Mesenchymal stem cell (in vitro differentiated cells and primary cell): ENCODE results near the gene NSL1.

ENCODE experiments used
- DNase-seq: peaks from one replicate; pipeline ENCODE4 v3.0.0-alpha.2; 2013
- H2AFZ ChIP-seq: one replicate; pipeline ENCODE4 v1.6.1; 2013; ENCODE audit warnings: low read depth, mild to moderate bottlenecking, control low read depth, inconsistent platforms, low read length, moderate library complexity
- H2AK5ac ChIP-seq: 2 replicates; pipeline ENCODE4 v1.6.1; 2013; ENCODE audit warnings: low read length, moderate library complexity, mild to moderate bottlenecking, inconsistent platforms; ENCODE audit not compliant: severe bottlenecking
- H2BK120ac ChIP-seq: one replicate; pipeline ENCODE4 v1.6.1; 2013; ENCODE audit warnings: low read depth, mild to moderate bottlenecking, inconsistent platforms, low read length, moderate library complexity
- H2BK12ac ChIP-seq, 2 experiments: one replicate each; pipeline ENCODE4 v1.6.1; 2013; ENCODE audit warnings: inconsistent platforms in 2 of 2, low read length in 2 of 2, mild to moderate bottlenecking in 2 of 2, moderate library complexity in 2 of 2, control low read depth in 1 of 2
- H2BK15ac ChIP-seq: one replicate; pipeline ENCODE4 v1.6.1; 2013; ENCODE audit warnings: mild to moderate bottlenecking, low read depth, inconsistent platforms; ENCODE audit not compliant: poor library complexity, severe bottlenecking
- H2BK5ac ChIP-seq: 2 replicates; pipeline ENCODE4 v1.6.1; 2013; ENCODE audit warnings: low read depth, mild to moderate bottlenecking, low read length, control low read depth, inconsistent platforms; ENCODE audit not compliant: poor library complexity, severe bottlenecking
- H3K14ac ChIP-seq, 2 experiments: one replicate each; pipeline ENCODE4 v1.6.1; 2013; ENCODE audit warnings: inconsistent platforms in 2 of 2, low read length in 2 of 2, control low read depth in 1 of 2, mild to moderate bottlenecking in 1 of 2, moderate library complexity in 1 of 2
- H3K18ac ChIP-seq, 2 experiments: one replicate each; pipeline ENCODE4 v1.6.1; 2013; ENCODE audit warnings: inconsistent platforms in 2 of 2, low read length in 2 of 2, control low read depth in 1 of 2, low read depth in 1 of 2, mild to moderate bottlenecking in 1 of 2
- H3K23ac ChIP-seq, 2 experiments: one replicate each; pipeline ENCODE4 v1.6.1; 2013; ENCODE audit warnings: inconsistent platforms in 2 of 2, low read length in 2 of 2, mild to moderate bottlenecking in 2 of 2, moderate library complexity in 2 of 2, control low read depth in 1 of 2
- H3K27ac ChIP-seq: 2 replicates; pipeline ENCODE4 v1.5.1; 2013; ENCODE audit warnings: mild to moderate bottlenecking, moderate library complexity, low read length, control low read depth, inconsistent platforms; ENCODE audit not compliant: poor library complexity, severe bottlenecking
- H3K27me3 ChIP-seq, 2 experiments: 2 replicates each; pipeline versions ENCODE4 v1.6.1 to v1.7.0; 2013; ENCODE audit warnings: low read length in 2 of 2, mild to moderate bottlenecking in 2 of 2, moderate library complexity in 2 of 2, control low read depth in 1 of 2, inconsistent platforms in 1 of 2; ENCODE audit not compliant: control insufficient read depth in 1 of 2, insufficient read depth in 1 of 2
- H3K36me3 ChIP-seq, 2 experiments: 2 replicates each; pipeline versions ENCODE4 v1.6.1 to v1.7.0; 2013; ENCODE audit warnings: low read length in 2 of 2, control low read depth in 1 of 2, inconsistent platforms in 1 of 2, low read depth in 1 of 2, mild to moderate bottlenecking in 1 of 2; ENCODE audit not compliant: insufficient read depth in 2 of 2, control insufficient read depth in 1 of 2
- H3K4ac ChIP-seq, 2 experiments: one replicate each; pipeline ENCODE4 v1.6.1; 2013; ENCODE audit warnings: inconsistent platforms in 2 of 2, low read length in 2 of 2, mild to moderate bottlenecking in 2 of 2, moderate library complexity in 2 of 2, control low read depth in 1 of 2, low read depth in 1 of 2
- H3K4me1 ChIP-seq: 2 replicates; pipeline ENCODE4 v1.6.1; 2013; ENCODE audit warnings: low read depth, low read length, control low read depth; ENCODE audit not compliant: control insufficient read depth, insufficient read depth
- H3K4me2 ChIP-seq: 2 replicates; pipeline ENCODE4 v1.6.1; 2013; ENCODE audit warnings: low read length, mild to moderate bottlenecking, inconsistent platforms; ENCODE audit not compliant: poor library complexity, severe bottlenecking
- H3K4me3 ChIP-seq, 2 experiments: 2 replicates each; pipeline versions ENCODE4 v1.5.1 to v1.7.0; 2013; ENCODE audit warnings: low read length in 2 of 2, mild to moderate bottlenecking in 2 of 2, control low read depth in 1 of 2, low read depth in 1 of 2; ENCODE audit not compliant: insufficient read depth in 1 of 2
- H3K79me1 ChIP-seq: replicated peaks from 2 replicates; pipeline ENCODE4 v1.6.1; 2013; ENCODE audit warnings: mild to moderate bottlenecking, control low read depth, low read length, inconsistent platforms; ENCODE audit not compliant: poor library complexity, severe bottlenecking
- H3K9ac ChIP-seq: 2 replicates; pipeline ENCODE4 v1.7.0; 2013; ENCODE audit warnings: mild to moderate bottlenecking, low read length, moderate library complexity
- H3K9me3 ChIP-seq: 2 replicates; pipeline ENCODE4 v1.7.0; 2013; ENCODE audit warnings: mild to moderate bottlenecking, low read length; ENCODE audit not compliant: control insufficient read depth
- H4K8ac ChIP-seq: one replicate; pipeline ENCODE4 v1.6.1; 2013; ENCODE audit warnings: inconsistent platforms, mild to moderate bottlenecking, low read length, moderate library complexity
- H4K91ac ChIP-seq: one replicate; pipeline ENCODE4 v1.6.1; 2013; ENCODE audit warnings: mild to moderate bottlenecking, low read length, inconsistent platforms
- WGBS: methylation state at CpG from one replicate; pipeline ENCODE4 v1.1.7; 2013; ENCODE audit warnings: mixed read lengths; 5-methylcytosine and 5-hydroxymethylcytosine counted together

The NSL1 gene

DNA sequence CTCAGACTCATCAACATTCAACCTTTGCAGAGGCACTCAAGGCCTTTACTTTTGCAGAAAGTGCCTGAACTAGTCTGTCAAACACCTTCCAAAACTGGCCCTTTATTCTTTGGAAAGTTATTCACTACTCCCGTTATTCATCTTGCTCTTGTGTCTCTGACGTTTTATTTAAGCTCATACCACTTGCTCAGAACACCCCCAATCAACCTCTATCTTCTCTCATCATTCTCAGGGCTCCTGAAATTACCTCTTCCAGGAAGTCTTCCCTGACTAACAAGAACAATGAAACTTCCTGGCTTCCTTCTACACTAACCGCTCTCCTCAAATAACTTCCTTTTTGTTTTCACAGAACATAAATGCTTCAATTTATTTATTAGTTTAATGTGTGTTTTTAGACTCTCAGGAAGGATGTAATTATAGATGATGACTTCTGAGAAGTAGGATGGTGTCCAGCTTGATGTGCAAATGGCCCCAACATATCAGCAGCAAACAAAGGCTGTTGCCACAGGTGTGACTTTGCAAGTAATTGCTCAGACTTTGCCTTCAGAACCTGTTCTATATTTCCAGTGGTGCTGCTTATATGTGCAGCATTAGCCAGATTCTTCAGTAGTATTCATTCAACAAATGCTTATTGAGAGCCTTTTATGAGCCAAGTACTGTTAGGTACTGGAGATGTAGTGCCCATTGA, 69.2 kb downstream of the NSL1 start:
- no peak overlapping the region for H2BK12ac ChIP-seq
- peaks cover 6% of the 10 kb centered on the region for H3K4me1 ChIP-seq
- no peak overlapping the region for H2AFZ ChIP-seq
- H3K4me2 ChIP-seq = no peak overlapping the region
- no peak overlapping the region for H3K4ac ChIP-seq
- no peak overlapping the region for H3K27ac ChIP-seq
- H3K36me3 ChIP-seq = no peaks in the 10 kb centered on the region
- H2BK15ac ChIP-seq = no peak overlapping the region
- no peak overlapping the region for H3K9ac ChIP-seq
- no peak overlapping the region for H3K23ac ChIP-seq
- no peak for DNase-seq
- no peak overlapping the region for H4K8ac ChIP-seq
- H4K91ac ChIP-seq = no peak overlapping the region
- H2BK120ac ChIP-seq = no peak overlapping the region
- no peak overlapping the region for H3K14ac ChIP-seq
- H3K9me3 ChIP-seq = no peaks in the 10 kb centered on the region
- no peak overlapping the region for H2AK5ac ChIP-seq
- peak overlapping the region in 1 of 2 experiments; percentile 48 for H3K18ac ChIP-seq
- H3K4me3 ChIP-seq = no peak overlapping the region
- H3K79me1 ChIP-seq = no peaks in the 10 kb centered on the region
- no peak overlapping the region for H2BK5ac ChIP-seq
- no peaks in the 10 kb centered on the region for H3K27me3 ChIP-seq
- 93% methylated on average over 2 of the region's 3 CpGs for WGBS

DNA sequence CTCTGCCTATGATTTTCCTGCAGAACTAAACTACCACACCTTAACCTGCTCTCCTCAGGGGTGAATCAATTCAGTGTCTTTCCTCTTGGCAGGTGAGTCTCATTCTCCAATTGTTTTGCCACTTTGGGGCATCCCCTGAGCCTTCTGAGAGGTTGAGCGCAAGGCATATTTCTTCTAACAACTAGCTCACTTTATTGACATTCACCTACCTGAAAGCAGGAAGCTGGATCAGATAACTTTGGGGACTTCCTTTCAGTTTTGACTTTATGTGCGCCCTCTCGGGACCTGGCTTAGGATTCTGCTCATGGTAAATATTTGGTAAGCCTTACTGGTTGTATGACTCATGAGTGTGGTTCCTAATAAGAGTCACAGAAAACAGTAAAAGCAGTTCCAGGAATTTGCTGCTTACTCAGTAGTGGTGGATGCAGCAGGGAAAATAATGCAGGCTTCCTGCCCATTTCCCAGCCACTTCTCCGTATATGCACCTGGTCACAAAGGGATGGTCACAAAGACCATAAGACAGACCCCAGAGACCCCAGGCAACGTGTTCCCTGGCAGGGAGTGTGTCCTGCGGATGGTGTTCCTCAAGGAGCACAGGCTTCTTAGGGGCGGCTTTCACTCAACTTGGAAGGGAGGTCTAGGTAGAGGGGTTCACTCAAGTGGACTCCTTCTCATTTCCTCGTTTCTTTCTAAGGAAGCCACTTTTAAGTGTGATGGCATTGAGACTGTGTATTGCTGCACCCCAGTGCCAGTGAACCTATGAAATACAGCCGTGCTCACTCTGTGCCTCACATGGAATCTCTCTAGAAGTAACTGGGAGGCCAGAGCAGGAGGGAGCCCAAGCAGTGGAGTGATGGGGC, 70.0 kb downstream of the NSL1 start:
- Histone ChIP-seq H3K4ac (peak overlapping the region in 1 of 2 experiments; percentile 7), H2AFZ (no peak overlapping the region), H2AK5ac (peak overlapping the region; percentile 31), H3K9ac (no peak overlapping the region), H2BK15ac (no peak overlapping the region), H3K27me3 (no peaks in the 10 kb centered on the region), H3K9me3 (no peaks in the 10 kb centered on the region), H3K36me3 (no peaks in the 10 kb centered on the region), H3K23ac (no peak overlapping the region), H4K91ac (no peak overlapping the region), H3K14ac (no peak overlapping the region), H3K27ac (peak overlapping the region; percentile 1), H4K8ac (no peak overlapping the region), H2BK120ac (no peak overlapping the region), H3K4me1 (peaks cover 5% of the 10 kb centered on the region), H2BK5ac (peak overlapping the region; percentile 22), H3K4me2 (no peak overlapping the region), H3K4me3 (peak overlapping the region in 1 of 2 experiments; percentile 13), H2BK12ac (peak overlapping the region in 1 of 2 experiments; percentile 42), H3K79me1 (no peaks in the 10 kb centered on the region), H3K18ac (peak overlapping the region in 1 of 2 experiments; percentile 48)
- peak; percentile 71 for DNase-seq
- WGBS = 78% methylated on average over 9 of the region's 9 CpGs

DNA sequence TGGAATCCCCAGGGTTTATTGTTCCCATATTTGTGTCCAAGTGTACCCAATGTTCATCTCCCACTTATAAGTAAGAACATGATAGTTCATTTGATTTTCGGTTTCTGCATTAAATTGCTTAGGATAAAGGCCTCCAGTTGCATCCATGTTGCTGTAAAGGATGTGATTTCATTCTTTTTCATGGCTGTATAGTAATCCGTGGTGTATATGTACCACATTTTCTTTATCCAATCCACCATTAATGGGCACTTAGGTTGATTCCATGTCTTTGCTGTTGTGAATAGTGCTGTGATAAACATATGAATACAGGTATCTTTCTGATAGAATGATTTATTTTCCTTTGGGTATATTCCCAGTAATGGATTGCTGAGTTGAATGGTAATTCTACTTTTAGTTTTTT, 71.9 kb downstream of the NSL1 start:
- WGBS = no CpG with 5 or more reads among the region's 2 CpGs
- no peak overlapping the region for H3K27ac ChIP-seq

DNA sequence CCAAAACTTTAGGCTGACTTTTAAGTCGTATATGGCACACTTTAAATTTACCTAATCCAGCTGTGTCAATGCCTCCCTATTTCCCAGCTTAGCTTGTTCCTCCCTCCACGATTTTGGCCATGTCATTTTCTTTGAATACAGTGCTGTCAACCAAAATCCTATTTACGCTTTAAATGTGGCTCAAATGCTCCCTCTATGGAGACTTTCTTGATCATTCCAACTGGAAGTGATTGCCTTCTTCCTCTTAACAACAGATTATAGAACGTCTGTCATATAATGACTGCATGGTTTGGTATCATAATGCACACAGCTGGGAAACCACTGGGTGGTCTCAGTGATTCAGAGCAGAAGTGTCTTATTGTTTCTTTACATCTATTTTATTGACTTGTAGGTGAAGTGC, 73.1 kb downstream of the NSL1 start:
- Histone ChIP-seq H2BK120ac (no peak overlapping the region), H3K4me2 (no peak overlapping the region), H3K27ac (no peak overlapping the region), H3K27me3 (no peaks in the 10 kb centered on the region), H3K4me1 (peaks cover 5% of the 10 kb centered on the region), H2AK5ac (no peak overlapping the region), H3K23ac (no peak overlapping the region), H4K8ac (no peak overlapping the region), H3K36me3 (no peaks in the 10 kb centered on the region), H3K18ac (no peak overlapping the region), H2BK5ac (no peak overlapping the region), H2BK15ac (no peak overlapping the region), H4K91ac (no peak overlapping the region), H3K9ac (no peak overlapping the region), H2AFZ (no peak overlapping the region), H3K4me3 (no peak overlapping the region), H3K9me3 (no peaks in the 10 kb centered on the region), H3K14ac (no peak overlapping the region), H3K79me1 (no peaks in the 10 kb centered on the region), H3K4ac (no peak overlapping the region), H2BK12ac (no peak overlapping the region)
- 70% methylated on average over 3 of the region's 4 CpGs for WGBS
- DNase-seq = peak; percentile 29

More for the DNA sequence above, 71.9 kb downstream of the NSL1 start:
- DNase-seq = no peak
- Histone ChIP-seq H3K4me1 (peaks cover 5% of the 10 kb centered on the region), H3K9ac (no peak overlapping the region), H3K9me3 (no peaks in the 10 kb centered on the region), H3K36me3 (no peaks in the 10 kb centered on the region), H4K91ac (no peak overlapping the region), H3K4ac (no peak overlapping the region), H3K23ac (no peak overlapping the region), H2BK12ac (no peak overlapping the region), H3K79me1 (no peaks in the 10 kb centered on the region), H3K4me3 (no peak overlapping the region), H2AFZ (no peak overlapping the region), H2BK120ac (no peak overlapping the region), H2AK5ac (no peak overlapping the region), H4K8ac (no peak overlapping the region), H2BK5ac (no peak overlapping the region), H3K4me2 (no peak overlapping the region), H2BK15ac (no peak overlapping the region), H3K14ac (no peak overlapping the region), H3K27me3 (no peaks in the 10 kb centered on the region), H3K18ac (no peak overlapping the region)
